GM23338 (cell line): ENCODE measurements around the gene PHLDB2. TPM values are rescaled to one million over a fixed set of nuclear protein-coding genes. Genes with fewer than 3 reads are reported as not detected.

Source experiments
- ATAC-seq: fragments of 200-7000 bp; cut with Tn5 transposase; 3 replicates; pipeline ENCODE4 v1.9.1; 2020
- DNase-seq: peaks from one replicate; pipeline ENCODE4 v3.0.0-alpha.2; 2015; ENCODE audit warnings: low spot score
- H2AFZ ChIP-seq: fragments of 200-600 bp; sonication (generic); 2 replicates; pipeline ENCODE4 v1.8.0; 2016; ENCODE audit warnings: antibody characterized with exemption, mild to moderate bottlenecking, moderate library complexity
- H3F3A ChIP-seq: fragments of 200-600 bp; sonication (generic); replicated peaks from 2 replicates; pipeline ENCODE4 v1.8.0; 2017; ENCODE audit warnings: antibody characterized with exemption, mixed run types, low read depth
- H3K27ac ChIP-seq: fragments of 200-600 bp; sonication (generic); 2 replicates; pipeline ENCODE4 v1.6.1; 2016; ENCODE audit warnings: low read depth
- H3K27me3 ChIP-seq: fragments of 200-600 bp; sonication (generic); 2 replicates; pipeline ENCODE4 v1.8.0; 2016; ENCODE audit warnings: mild to moderate bottlenecking, mixed run types, moderate library complexity; ENCODE audit not compliant: insufficient read depth
- H3K36me3 ChIP-seq: fragments of 200-600 bp; sonication (generic); 2 replicates; pipeline ENCODE4 v1.8.0; 2016; ENCODE audit warnings: mild to moderate bottlenecking; ENCODE audit not compliant: insufficient read depth
- H3K4me1 ChIP-seq: fragments of 200-600 bp; sonication (generic); 2 replicates; pipeline ENCODE4 v1.8.0; 2016; ENCODE audit warnings: mild to moderate bottlenecking, moderate library complexity; ENCODE audit not compliant: insufficient read depth
- H3K4me2 ChIP-seq: fragments of 200-600 bp; sonication (generic); 2 replicates; pipeline ENCODE4 v1.7.1; 2017; ENCODE audit warnings: mixed run types
- H3K4me3 ChIP-seq: fragments of 200-600 bp; sonication (generic); 2 replicates; pipeline ENCODE4 v1.6.1; 2016; ENCODE audit warnings: mixed run types
- H3K79me2 ChIP-seq: fragments of 200-600 bp; sonication (generic); replicated peaks from 2 replicates; pipeline ENCODE4 v1.8.0; 2017; ENCODE audit warnings: mild to moderate bottlenecking; ENCODE audit not compliant: insufficient read depth
- H3K9me2 ChIP-seq: fragments of 200-600 bp; sonication (generic); 2 replicates; pipeline ENCODE4 v1.8.0; 2017; ENCODE audit not compliant: insufficient read depth
- H4K20me1 ChIP-seq: fragments of 200-600 bp; sonication (generic); replicated peaks from 2 replicates; pipeline ENCODE4 v1.8.0; 2017; ENCODE audit warnings: mild to moderate bottlenecking; ENCODE audit not compliant: insufficient read depth
- H3K27ac Mint-ChIP-seq: 2 replicates; pipeline ENCODE4 v1.8.0; 2020; ENCODE audit warnings: inconsistent platforms, mild to moderate bottlenecking, moderate library complexity, mixed read lengths
- H3K27me3 Mint-ChIP-seq: 3 replicates; pipeline ENCODE4 v1.8.0; 2022; ENCODE audit warnings: low read depth, mild to moderate bottlenecking, moderate library complexity, mixed read lengths, inconsistent platforms; ENCODE audit not compliant: insufficient read depth, poor library complexity
- H3K36me3 Mint-ChIP-seq: 3 replicates; pipeline ENCODE4 v1.8.0; 2021; ENCODE audit warnings: low read depth, mild to moderate bottlenecking, inconsistent platforms, moderate library complexity, mixed read lengths
- H3K4me1 Mint-ChIP-seq: 3 replicates; pipeline ENCODE4 v1.8.0; 2020; ENCODE audit warnings: mild to moderate bottlenecking, inconsistent platforms, mixed read lengths
- H3K4me3 Mint-ChIP-seq: 3 replicates; pipeline ENCODE4 v1.8.0; 2021; ENCODE audit warnings: moderate library complexity, mild to moderate bottlenecking, inconsistent platforms, mixed read lengths
- H3K9me3 Mint-ChIP-seq: 3 replicates; pipeline ENCODE4 v1.8.0; 2020; ENCODE audit warnings: moderate library complexity, mild to moderate bottlenecking, inconsistent platforms, mixed read lengths
- CREB1 ChIP-seq: fragments of 250-450 bp; sonication (Bioruptor Pico); IDR thresholded peaks from 2 replicates; pipeline ENCODE4 v1.5.0; 2020; ENCODE audit warnings: low read depth, mild to moderate bottlenecking, moderate library complexity
- CTCF ChIP-seq, 2 experiments: fragments of 200-600 bp in 1 of 2; sonication (generic) in 1 of 2; conservative IDR thresholded peaks; 2 replicates each; pipeline versions ENCODE4 v1.5.1 to v1.6.1; 2016 to 2017; ENCODE audit warnings: antibody characterized with exemption in 2 of 2, low read depth in 2 of 2, mild to moderate bottlenecking in 2 of 2, moderate library complexity in 1 of 2
- EZH2 ChIP-seq: fragments of 200-600 bp; sonication (generic); IDR thresholded peaks from one replicate; pipeline ENCODE4 v1.8.0; 2017; ENCODE audit warnings: antibody characterized with exemption, mild to moderate bottlenecking, low read depth; ENCODE audit not compliant: unreplicated experiment
- EZH2phosphoT487 ChIP-seq: fragments of 200-600 bp; sonication (generic); IDR thresholded peaks from one replicate; pipeline ENCODE4 v1.8.1; 2018; ENCODE audit warnings: antibody characterized with exemption; ENCODE audit not compliant: unreplicated experiment
- JUNB ChIP-seq: IDR thresholded peaks from one replicate; pipeline ENCODE4 v1.6.1; 2016; ENCODE audit warnings: antibody characterized with exemption; ENCODE audit not compliant: unreplicated experiment
- NANOG ChIP-seq: IDR thresholded peaks from 2 replicates; pipeline ENCODE4 v1.6.1; 2016; ENCODE audit warnings: antibody characterized with exemption, borderline replicate concordance
- STAT1 ChIP-seq: IDR thresholded peaks from one replicate; pipeline ENCODE4 v1.6.1; 2016; ENCODE audit warnings: antibody characterized with exemption; ENCODE audit not compliant: unreplicated experiment
- ZNF114 ChIP-seq: fragments of 250-450 bp; sonication (Bioruptor Pico); IDR thresholded peaks from 2 replicates; pipeline ENCODE4 v1.5.0; 2020; ENCODE audit warnings: mild to moderate bottlenecking, moderate library complexity
- ZNF331 ChIP-seq: fragments of 250-450 bp; sonication (Bioruptor Pico); IDR thresholded peaks from 2 replicates; pipeline ENCODE4 v1.5.0; 2020; ENCODE audit warnings: low read depth, mild to moderate bottlenecking, moderate library complexity
- ZNF462 ChIP-seq: fragments of 250-450 bp; sonication (Bioruptor Pico); IDR thresholded peaks from 2 replicates; pipeline ENCODE4 v1.5.0; 2020; ENCODE audit warnings: mild to moderate bottlenecking, moderate library complexity
- polyA plus RNA-seq: library from polyadenylated mRNA; unstranded; fragments of >200 nt; fragmentation: Nextera tagmentation; extraction: Ambion mirVana; gene quantifications from 2 replicates; pipeline ENCODE4 v1.2.1, GENCODE V29; 2016
- total RNA-seq: library from RNA; depleted of rRNA; stranded (reverse); fragments of >200 nt; shearing (Covaris generic); gene quantifications from 2 replicates; pipeline ENCODE4 v1.2.3, GENCODE V29; 2014
- TF ChIP-seq, protein P1 (sequence below): IDR thresholded peaks from 2 replicates; pipeline ENCODE4 v1.6.1; 2016; ENCODE audit warnings: antibody characterized with exemption
- TF ChIP-seq, protein P2 (sequence below): IDR thresholded peaks from one replicate; pipeline ENCODE4 v1.6.1; 2018; ENCODE audit warnings: antibody characterized with exemption; ENCODE audit not compliant: unreplicated experiment

The PHLDB2 gene
- total and polyA plus RNA-seq, 2 experiments from 2014 or later, result 19.5 to 33.7 TPM

- H3K27me3 ChIP-seq, result no peaks in the 10 kb centered on the region
- no peak overlapping the region; the same call in 1 of the 2 replicates for H2AFZ ChIP-seq
- H3K4me3 ChIP-seq, result no peak overlapping the region
- no peak overlapping the region for H3K4me2 ChIP-seq
- H3K79me2 ChIP-seq, result no peaks in the 10 kb centered on the region
- H4K20me1 ChIP-seq, result no peaks in the 10 kb centered on the region
- DNase-seq (no peak), ATAC-seq (no peak)
- no peaks in the 10 kb centered on the region for H3K36me3 ChIP-seq
- H3K27me3 Mint-ChIP-seq, result no peaks in the 10 kb centered on the region
- H3F3A ChIP-seq, result no peaks in the 10 kb centered on the region
- H3K9me2 ChIP-seq, result no peaks in the 10 kb centered on the region
- no peak overlapping the region for H3K4me3 Mint-ChIP-seq
- no peak overlapping the region for H3K27ac Mint-ChIP-seq
- H3K4me1 Mint-ChIP-seq, result peaks cover under 1% of the 10 kb centered on the region; the same call in 1 of the 3 replicates
- TF ChIP-seq, protein P1, sequence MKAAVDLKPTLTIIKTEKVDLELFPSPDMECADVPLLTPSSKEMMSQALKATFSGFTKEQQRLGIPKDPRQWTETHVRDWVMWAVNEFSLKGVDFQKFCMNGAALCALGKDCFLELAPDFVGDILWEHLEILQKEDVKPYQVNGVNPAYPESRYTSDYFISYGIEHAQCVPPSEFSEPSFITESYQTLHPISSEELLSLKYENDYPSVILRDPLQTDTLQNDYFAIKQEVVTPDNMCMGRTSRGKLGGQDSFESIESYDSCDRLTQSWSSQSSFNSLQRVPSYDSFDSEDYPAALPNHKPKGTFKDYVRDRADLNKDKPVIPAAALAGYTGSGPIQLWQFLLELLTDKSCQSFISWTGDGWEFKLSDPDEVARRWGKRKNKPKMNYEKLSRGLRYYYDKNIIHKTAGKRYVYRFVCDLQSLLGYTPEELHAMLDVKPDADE, result no peak
- no peak for TF ChIP-seq CTCF (conservative IDR thresholded peaks at IDR 0.05; ENCODE audit: low read depth in 2 of 2)
- TF ChIP-seq EZH2, result no peak
- no peak for TF ChIP-seq ZNF331 (CRISPR knock-in tag)
- TF ChIP-seq ZNF462 (CRISPR knock-in tag), result no peak
- no peak for TF ChIP-seq EZH2phosphoT487
- TF ChIP-seq CREB1 (CRISPR knock-in tag), result no peak
- no peak for TF ChIP-seq JUNB
- no peak for TF ChIP-seq STAT1
- TF ChIP-seq NANOG, result no peak
- TF ChIP-seq ZNF114 (CRISPR knock-in tag), result no peak
- TF ChIP-seq, protein P2, sequence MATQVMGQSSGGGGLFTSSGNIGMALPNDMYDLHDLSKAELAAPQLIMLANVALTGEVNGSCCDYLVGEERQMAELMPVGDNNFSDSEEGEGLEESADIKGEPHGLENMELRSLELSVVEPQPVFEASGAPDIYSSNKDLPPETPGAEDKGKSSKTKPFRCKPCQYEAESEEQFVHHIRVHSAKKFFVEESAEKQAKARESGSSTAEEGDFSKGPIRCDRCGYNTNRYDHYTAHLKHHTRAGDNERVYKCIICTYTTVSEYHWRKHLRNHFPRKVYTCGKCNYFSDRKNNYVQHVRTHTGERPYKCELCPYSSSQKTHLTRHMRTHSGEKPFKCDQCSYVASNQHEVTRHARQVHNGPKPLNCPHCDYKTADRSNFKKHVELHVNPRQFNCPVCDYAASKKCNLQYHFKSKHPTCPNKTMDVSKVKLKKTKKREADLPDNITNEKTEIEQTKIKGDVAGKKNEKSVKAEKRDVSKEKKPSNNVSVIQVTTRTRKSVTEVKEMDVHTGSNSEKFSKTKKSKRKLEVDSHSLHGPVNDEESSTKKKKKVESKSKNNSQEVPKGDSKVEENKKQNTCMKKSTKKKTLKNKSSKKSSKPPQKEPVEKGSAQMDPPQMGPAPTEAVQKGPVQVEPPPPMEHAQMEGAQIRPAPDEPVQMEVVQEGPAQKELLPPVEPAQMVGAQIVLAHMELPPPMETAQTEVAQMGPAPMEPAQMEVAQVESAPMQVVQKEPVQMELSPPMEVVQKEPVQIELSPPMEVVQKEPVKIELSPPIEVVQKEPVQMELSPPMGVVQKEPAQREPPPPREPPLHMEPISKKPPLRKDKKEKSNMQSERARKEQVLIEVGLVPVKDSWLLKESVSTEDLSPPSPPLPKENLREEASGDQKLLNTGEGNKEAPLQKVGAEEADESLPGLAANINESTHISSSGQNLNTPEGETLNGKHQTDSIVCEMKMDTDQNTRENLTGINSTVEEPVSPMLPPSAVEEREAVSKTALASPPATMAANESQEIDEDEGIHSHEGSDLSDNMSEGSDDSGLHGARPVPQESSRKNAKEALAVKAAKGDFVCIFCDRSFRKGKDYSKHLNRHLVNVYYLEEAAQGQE, result no peak
- H3K36me3 Mint-ChIP-seq, result peaks cover 9% of the 10 kb centered on the region
- H3K9me3 Mint-ChIP-seq, result peaks cover 16% of the 10 kb centered on the region
- H3K4me1 ChIP-seq, result peaks cover 3% of the 10 kb centered on the region; the same call in 1 of the 2 replicates
- no peak overlapping the region for H3K27ac ChIP-seq
Observed at GRCh38 chr3:111811811-111812210, 47.3 kb upstream of the PHLDB2 start.
